Thoracic aorta (tissue), 2 donors: ENCODE measurements around the gene FXYD2. TPM values are rescaled to one million over a fixed set of nuclear protein-coding genes. Genes with fewer than 3 reads are reported as not detected.

Source experiments
- ATAC-seq: fragments of 150-250 bp; one replicate; pipeline ENCODE4 v1.8.0; 2017; ENCODE audit warnings: low read depth; ENCODE audit not compliant: insufficient number of reproducible peaks, low FRiP score
- DNase-seq: peaks from one replicate; pipeline ENCODE4 v3.0.0-alpha.2; 2020; ENCODE audit warnings: low spot score
- H3K27ac ChIP-seq, 2 donors: fragments of 200-600 bp; sonication (generic); 1 replicate in 1 of 2; 2 replicates in 1 of 2; pipeline ENCODE4 v1.5.1; 2016; ENCODE audit warnings: mild to moderate bottlenecking in 2 of 2, moderate library complexity in 2 of 2
- H3K27me3 ChIP-seq: fragments of 200-600 bp; sonication (generic); replicated peaks from 2 replicates; pipeline ENCODE4 v1.6.0; 2016; ENCODE audit warnings: mild to moderate bottlenecking; ENCODE audit not compliant: insufficient read depth
- H3K36me3 ChIP-seq: fragments of 200-600 bp; sonication (generic); one replicate; pipeline ENCODE4 v1.5.1; 2016
- H3K4me1 ChIP-seq, 2 donors: fragments of 200-600 bp; sonication (generic); 1 replicate in 1 of 2; 2 replicates in 1 of 2; pipeline versions ENCODE4 v1.5.1 to v1.6.0; 2016; ENCODE audit warnings: low read depth in 2 of 2, mild to moderate bottlenecking in 1 of 2; ENCODE audit not compliant: control insufficient read depth in 1 of 2
- H3K4me3 ChIP-seq: fragments of 200-600 bp; sonication (generic); 2 replicates; pipeline ENCODE4 v1.5.1; 2016; ENCODE audit warnings: mild to moderate bottlenecking
- H3K9me3 ChIP-seq: fragments of 200-600 bp; sonication (generic); 2 replicates; pipeline ENCODE4 v1.5.1; 2016
- total RNA-seq, 2 donors: library from RNA; depleted of rRNA; stranded (reverse); fragments of >200 nt; gene quantifications; one replicate each; pipeline versions ENCODE4 v1.1.0 to v1.2.3, GENCODE V29; 2016
- TF ChIP-seq, protein P1 (sequence below): fragments of 200-600 bp; sonication (generic); IDR thresholded peaks from one replicate; pipeline ENCODE4 v1.5.1; 2019; ENCODE audit warnings: antibody characterized with exemption

Gene FXYD2
- total RNA-seq, 2 donors from 2014 or later = not detected

DNA sequence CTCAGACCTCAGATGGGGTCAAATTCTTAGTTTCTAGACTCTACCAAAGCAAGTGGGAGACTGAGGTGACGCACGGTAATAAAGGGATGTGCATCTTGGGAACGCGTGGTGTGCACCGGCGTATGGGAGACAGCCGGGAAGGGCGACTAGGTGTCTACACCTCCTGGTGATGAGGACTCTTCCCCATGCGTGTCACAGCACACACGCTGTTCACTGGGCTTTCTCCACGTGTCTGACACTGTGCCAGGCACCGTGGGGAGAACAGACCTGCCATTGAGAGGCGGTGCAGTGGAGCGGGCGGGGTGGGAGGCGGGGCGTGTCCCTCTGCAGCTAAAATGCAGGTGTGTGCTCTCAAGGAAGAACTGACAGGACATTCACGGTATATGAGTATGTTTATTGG is 46.6 kb upstream of the FXYD2 start:
- no peaks in the 10 kb centered on the region for H3K9me3 ChIP-seq
- DNase-seq (no peak), ATAC-seq (no peak)
- TF ChIP-seq, protein P1, sequence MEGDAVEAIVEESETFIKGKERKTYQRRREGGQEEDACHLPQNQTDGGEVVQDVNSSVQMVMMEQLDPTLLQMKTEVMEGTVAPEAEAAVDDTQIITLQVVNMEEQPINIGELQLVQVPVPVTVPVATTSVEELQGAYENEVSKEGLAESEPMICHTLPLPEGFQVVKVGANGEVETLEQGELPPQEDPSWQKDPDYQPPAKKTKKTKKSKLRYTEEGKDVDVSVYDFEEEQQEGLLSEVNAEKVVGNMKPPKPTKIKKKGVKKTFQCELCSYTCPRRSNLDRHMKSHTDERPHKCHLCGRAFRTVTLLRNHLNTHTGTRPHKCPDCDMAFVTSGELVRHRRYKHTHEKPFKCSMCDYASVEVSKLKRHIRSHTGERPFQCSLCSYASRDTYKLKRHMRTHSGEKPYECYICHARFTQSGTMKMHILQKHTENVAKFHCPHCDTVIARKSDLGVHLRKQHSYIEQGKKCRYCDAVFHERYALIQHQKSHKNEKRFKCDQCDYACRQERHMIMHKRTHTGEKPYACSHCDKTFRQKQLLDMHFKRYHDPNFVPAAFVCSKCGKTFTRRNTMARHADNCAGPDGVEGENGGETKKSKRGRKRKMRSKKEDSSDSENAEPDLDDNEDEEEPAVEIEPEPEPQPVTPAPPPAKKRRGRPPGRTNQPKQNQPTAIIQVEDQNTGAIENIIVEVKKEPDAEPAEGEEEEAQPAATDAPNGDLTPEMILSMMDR = no peak
- no peaks in the 10 kb centered on the region for H3K4me1 ChIP-seq
- no peak overlapping the region for H3K4me3 ChIP-seq
- H3K27ac ChIP-seq = no peak overlapping the region
- H3K36me3 ChIP-seq = no peaks in the 10 kb centered on the region
- no peaks in the 10 kb centered on the region for H3K27me3 ChIP-seq

DNA sequence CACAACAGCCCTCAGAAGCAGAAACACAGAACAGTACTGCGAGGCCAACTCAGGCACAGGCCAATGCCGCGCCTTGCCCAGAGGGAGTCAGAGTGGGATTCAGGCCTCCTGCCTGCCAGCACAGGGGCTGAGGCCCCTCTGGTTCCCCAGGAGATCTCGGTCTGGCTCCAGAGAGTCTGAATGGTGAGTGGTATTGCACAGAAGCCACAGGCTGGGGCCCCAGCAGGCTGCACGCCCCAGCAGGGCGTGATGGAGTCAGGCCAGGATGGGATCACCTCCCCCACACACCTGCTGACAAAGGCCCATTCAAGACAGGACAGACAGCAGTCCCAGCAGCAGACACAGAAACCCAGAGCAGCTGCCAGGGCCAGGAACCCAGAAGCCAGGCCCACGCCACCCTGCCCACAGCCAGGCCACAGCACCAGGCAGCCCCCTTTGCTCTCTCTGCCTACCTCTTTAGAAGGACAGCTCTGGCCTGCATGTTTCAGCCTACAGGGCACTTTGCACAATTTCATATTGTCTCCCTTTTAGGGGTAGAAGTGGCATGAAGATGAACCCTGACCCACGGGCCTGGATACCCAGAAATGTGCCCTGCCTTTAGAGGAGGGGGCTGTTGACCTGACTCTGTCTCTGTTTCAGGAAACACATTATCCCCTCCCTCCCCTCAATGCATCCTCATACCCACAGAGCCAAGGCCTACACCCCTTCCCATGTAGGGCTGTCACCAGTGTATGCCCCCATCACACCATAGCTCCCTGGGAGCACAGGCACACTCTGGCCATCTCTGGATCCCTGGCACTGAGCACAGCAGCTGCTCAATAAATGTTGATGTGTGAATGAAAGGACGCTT is 45.8 kb upstream of the FXYD2 start:
- no peaks in the 10 kb centered on the region for H3K27me3 ChIP-seq
- H3K9me3 ChIP-seq = no peaks in the 10 kb centered on the region
- ATAC-seq (no peak), DNase-seq (no peak)
- TF ChIP-seq, protein P1 = no peak
- H3K4me1 ChIP-seq = no peaks in the 10 kb centered on the region
- no peak overlapping the region for H3K27ac ChIP-seq
- H3K36me3 ChIP-seq = no peaks in the 10 kb centered on the region
- no peak overlapping the region for H3K4me3 ChIP-seq

DNA sequence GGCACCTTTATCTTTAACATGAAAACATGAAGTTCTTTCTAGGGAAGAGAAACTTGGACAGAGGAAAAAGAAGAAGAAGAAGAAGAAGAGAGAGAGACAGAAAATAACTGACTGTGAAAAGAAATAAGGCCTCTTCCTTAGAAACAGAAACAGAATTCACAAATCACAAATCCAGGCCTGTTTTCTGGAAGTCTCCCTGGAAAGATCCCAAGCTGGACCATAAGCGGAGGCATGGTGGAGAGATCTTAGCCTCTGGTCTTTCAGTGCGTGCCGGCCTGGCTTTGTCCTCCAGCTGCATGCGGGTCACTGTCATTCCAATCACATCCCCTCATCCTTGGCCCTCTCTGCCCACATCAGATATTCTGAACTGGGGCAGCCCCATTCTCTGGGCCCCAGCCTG is 45.1 kb upstream of the FXYD2 start:
- no peak for DNase-seq
- no peaks in the 10 kb centered on the region for H3K9me3 ChIP-seq
- no peaks in the 10 kb centered on the region for H3K27me3 ChIP-seq
- no peaks in the 10 kb centered on the region for H3K4me1 ChIP-seq
- no peak overlapping the region for H3K27ac ChIP-seq
- no peak for ATAC-seq
- no peak overlapping the region for H3K4me3 ChIP-seq
- no peaks in the 10 kb centered on the region for H3K36me3 ChIP-seq
- TF ChIP-seq, protein P1 = no peak

DNA sequence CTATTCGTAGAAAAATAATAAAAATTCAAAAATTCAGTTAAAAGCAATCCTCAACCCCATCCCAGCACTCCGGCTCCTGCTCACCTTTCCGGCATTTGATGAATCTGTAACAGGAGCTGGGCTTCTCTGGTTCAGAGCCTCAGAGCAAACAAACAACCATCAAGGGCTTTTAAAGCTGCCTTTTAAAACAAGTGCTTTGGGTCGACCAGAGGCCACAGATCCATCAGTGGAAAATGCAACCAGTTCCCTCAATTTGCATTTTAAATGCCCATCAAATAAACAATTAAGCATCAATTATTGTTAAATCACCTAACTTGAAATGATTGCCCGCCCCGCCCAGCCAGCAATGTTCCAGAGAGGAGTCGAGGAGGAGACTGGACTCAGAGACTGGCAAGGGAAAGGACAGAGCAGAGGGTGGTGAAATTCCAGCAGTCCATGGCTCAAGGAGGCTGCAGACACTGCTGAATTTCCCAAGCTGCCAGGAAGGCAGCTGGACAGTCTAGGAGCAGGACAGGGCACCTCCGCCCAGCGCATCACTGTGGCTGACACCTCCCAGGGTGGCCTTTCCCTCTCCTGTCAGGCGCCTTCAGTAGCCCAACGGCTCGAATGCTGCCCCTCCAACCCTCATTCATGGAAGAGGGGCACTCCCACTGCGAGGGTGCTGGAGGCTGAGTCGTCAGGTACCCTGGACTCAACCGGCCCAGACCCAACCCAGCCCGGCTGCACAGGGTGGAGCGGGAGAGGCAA is 44.4 kb upstream of the FXYD2 start:
- H3K36me3 ChIP-seq = no peaks in the 10 kb centered on the region
- no peaks in the 10 kb centered on the region for H3K9me3 ChIP-seq
- ATAC-seq (no peak), DNase-seq (no peak)
- H3K27ac ChIP-seq = no peak overlapping the region
- no peaks in the 10 kb centered on the region for H3K4me1 ChIP-seq
- TF ChIP-seq, protein P1 = no peak
- H3K27me3 ChIP-seq = no peaks in the 10 kb centered on the region
- H3K4me3 ChIP-seq = no peak overlapping the region

DNA sequence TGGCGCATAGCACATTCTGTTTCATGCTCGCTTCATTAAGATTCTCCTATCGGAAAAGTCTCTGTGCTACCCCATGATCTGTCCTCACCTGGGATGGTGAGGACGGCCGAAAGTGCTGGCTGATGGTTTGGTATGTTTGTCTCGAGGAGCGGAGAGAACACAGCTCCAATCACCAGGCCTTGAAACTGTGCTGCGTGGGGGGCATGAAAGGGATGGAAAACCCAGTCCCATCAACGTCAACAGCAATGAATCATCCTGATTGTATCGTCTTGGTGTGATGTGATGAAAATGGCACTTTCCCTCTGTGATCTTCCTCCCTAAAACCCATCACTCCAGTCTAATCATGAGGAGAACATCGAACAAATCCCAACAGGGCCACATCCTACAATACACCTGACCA is 43.5 kb upstream of the FXYD2 start:
- Histone ChIP-seq H3K36me3 (no peaks in the 10 kb centered on the region), H3K27me3 (no peaks in the 10 kb centered on the region), H3K27ac (no peak overlapping the region), H3K4me3 (no peak overlapping the region), H3K9me3 (no peaks in the 10 kb centered on the region), H3K4me1 (no peaks in the 10 kb centered on the region)
- ATAC-seq = no peak
- DNase-seq = no peak
- TF ChIP-seq, protein P1 = no peak
